DND-41 (cell line): ENCODE measurements around the gene VIPAS39.

Experiments
- EZH2 ChIP-seq: IDR thresholded peaks from 3 replicates; pipeline ENCODE4 v1.6.1; 2012; ENCODE audit warnings: borderline replicate concordance, low read depth, mild to moderate bottlenecking, moderate library complexity, low read length, inconsistent platforms; ENCODE audit not compliant: severe bottlenecking
- TF ChIP-seq, protein P1 (sequence below): IDR thresholded peaks from 2 replicates; pipeline ENCODE4 v1.5.1; 2012; ENCODE audit warnings: borderline replicate concordance, low read length, moderate library complexity, mild to moderate bottlenecking; ENCODE audit not compliant: poor library complexity, severe bottlenecking; ENCODE audit errors: extremely low read depth

GRCh38 chr14:77475432-77476115 is 18.2 kb upstream of the VIPAS39 start:
- TF ChIP-seq, protein P1, sequence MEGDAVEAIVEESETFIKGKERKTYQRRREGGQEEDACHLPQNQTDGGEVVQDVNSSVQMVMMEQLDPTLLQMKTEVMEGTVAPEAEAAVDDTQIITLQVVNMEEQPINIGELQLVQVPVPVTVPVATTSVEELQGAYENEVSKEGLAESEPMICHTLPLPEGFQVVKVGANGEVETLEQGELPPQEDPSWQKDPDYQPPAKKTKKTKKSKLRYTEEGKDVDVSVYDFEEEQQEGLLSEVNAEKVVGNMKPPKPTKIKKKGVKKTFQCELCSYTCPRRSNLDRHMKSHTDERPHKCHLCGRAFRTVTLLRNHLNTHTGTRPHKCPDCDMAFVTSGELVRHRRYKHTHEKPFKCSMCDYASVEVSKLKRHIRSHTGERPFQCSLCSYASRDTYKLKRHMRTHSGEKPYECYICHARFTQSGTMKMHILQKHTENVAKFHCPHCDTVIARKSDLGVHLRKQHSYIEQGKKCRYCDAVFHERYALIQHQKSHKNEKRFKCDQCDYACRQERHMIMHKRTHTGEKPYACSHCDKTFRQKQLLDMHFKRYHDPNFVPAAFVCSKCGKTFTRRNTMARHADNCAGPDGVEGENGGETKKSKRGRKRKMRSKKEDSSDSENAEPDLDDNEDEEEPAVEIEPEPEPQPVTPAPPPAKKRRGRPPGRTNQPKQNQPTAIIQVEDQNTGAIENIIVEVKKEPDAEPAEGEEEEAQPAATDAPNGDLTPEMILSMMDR: no peak
- TF ChIP-seq EZH2: no peak
